ENCODE results near the gene FREM2. TPM values are rescaled to one million over a fixed set of nuclear protein-coding genes. Genes with fewer than 3 reads are reported as not detected.

The FREM2 gene
- total and polyA plus RNA-seq, 2 of the 4 experiments (the other 2 are of a cell fraction) = not detected

DNA sequence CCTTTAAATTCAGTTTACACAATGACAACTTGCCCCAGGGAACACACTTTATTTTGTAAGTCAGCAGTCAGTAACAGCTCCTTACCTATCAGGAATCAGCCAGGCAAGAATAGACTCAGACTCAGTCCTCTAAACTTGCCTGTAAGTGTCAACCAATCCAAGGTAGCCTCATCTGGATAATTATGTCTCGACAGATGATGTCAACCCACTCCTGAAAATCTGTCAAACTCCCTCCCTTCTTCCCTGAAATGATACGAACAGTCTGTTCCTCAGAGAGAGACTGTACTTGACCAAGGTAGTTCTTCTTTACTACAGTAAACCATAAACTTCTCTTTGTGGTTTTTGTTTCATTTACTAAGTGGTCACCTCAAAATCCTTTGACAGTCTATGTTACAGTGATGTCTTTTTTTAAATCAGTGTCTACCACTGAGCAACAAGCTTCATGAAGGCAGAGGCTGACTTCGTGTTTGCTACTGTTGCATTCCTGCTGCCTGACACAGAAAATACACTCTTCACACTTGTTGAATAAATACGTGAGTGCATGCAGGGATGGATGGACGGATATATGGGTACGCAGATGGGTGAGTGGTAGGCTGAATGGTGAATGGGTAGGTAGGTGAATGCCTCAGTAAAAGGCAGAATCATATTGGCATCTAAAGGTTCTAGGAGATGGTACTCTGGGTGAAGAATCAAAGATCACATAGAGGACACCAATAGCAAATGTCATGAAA, 17.5 kb upstream of the FREM2 start:
- BruUV-seq (replicated peaks) = no TSS peak
- Histone ChIP-seq H2BK120ac (ENCODE audit: low read depth, low read length) (no peak overlapping the region), H3K79me1 (ENCODE audit: low read depth in 1 of 2, low read length in 2 of 2) (no peaks in the 10 kb centered on the region), H2BK20ac (ENCODE audit: low read depth, low read length) (no peak overlapping the region), H4K5ac (ENCODE audit: low read depth, low read length) (no peak overlapping the region), H3K23ac (ENCODE audit: low read depth, low read length) (no peak overlapping the region), H2BK15ac (ENCODE audit: low read depth, low read length) (no peak overlapping the region), H4K8ac (ENCODE audit: low read depth in 2 of 2, low read length in 2 of 2) (no peak overlapping the region), H3K27me3 (ENCODE audit: control insufficient read depth, insufficient read depth, low read length) (no peaks in the 10 kb centered on the region), H2AFZ (replicated peaks; ENCODE audit: low read length, poor library complexity) (no peak overlapping the region), H2BK5ac (ENCODE audit: low read depth, low read length, poor library complexity, severe bottlenecking) (no peak overlapping the region), H3K9me3 (ENCODE audit: control insufficient read depth, insufficient read depth, low read length) (no peaks in the 10 kb centered on the region), H3K9ac (ENCODE audit: low read depth, low read length) (no peak overlapping the region), H3K56ac (ENCODE audit: extremely low read depth, insufficient read depth, low read length) (no peak overlapping the region), H3K14ac (replicated peaks; ENCODE audit: low read depth, low read length) (no peak overlapping the region), H4K91ac (ENCODE audit: insufficient read depth, low read depth, low read length) (no peak overlapping the region), H2AK5ac (ENCODE audit: low read depth, low read length) (no peak overlapping the region), H3K9me1 (ENCODE audit: insufficient read depth, low read length) (no peaks in the 10 kb centered on the region), H3K4ac (ENCODE audit: low read depth, low read length) (no peak overlapping the region), H3K18ac (ENCODE audit: low read depth, low read length) (no peak overlapping the region), H4K20me1 (ENCODE audit: insufficient read depth, low read length) (no peaks in the 10 kb centered on the region), H3K36me3 (ENCODE audit: control insufficient read depth, insufficient read depth, low read length) (no peaks in the 10 kb centered on the region), H3K4me2 (ENCODE audit: low read depth, low read length) (no peak overlapping the region), H3K4me1 (ENCODE audit: control insufficient read depth, insufficient read depth, low read length) (no peaks in the 10 kb centered on the region), H2AK9ac (replicated peaks; ENCODE audit: low read depth, low read length, poor library complexity) (no peak overlapping the region), H3K4me3 (ENCODE audit: insufficient read depth, low read depth, low read length) (no peak overlapping the region), H3K27ac (ENCODE audit: insufficient read depth, low read length) (no peak overlapping the region)
- in situ Hi-C loops (cut with MboI; ENCODE audit: low sequenced_read_pairs) (no loop called here), dilution Hi-C loops (cut with HindIII; ENCODE audit: low sequenced_read_pairs, unreplicated experiment) (no loop called here), intact Hi-C loops (cut with micrococcal nuclease) (no loop called here)
- DNase-seq = no peak
- ChIA-PET CTCF (interaction anchor here (0.6 kb wide), 1 partner anchor 16 kb away, joined by 3 read pairs; no protein-coding TSS in a partner anchor), POLR2A (ENCODE audit: unreplicated experiment) (no interaction called here)
- no CpG with 5 or more reads among the region's 6 CpGs for WGBS, 2 experiments (ENCODE audit: extremely low coverage in 2 of 2, insufficient read length in 1 of 2)
- TF ChIP-seq RCOR1 (IDR thresholded peaks at IDR 0.05; ENCODE audit: insufficient replicate concordance, low read length) (no peak), CHD1 (IDR thresholded peaks at IDR 0.05; ENCODE audit: low read depth, low read length) (no peak), MAZ (IDR thresholded peaks at IDR 0.05; ENCODE audit: borderline replicate concordance, low read depth, low read length) (no peak), NFE2L2 (IDR thresholded peaks at IDR 0.05; ENCODE audit: low read depth, low read length) (no peak), POLR2A (IDR thresholded peaks at IDR 0.05; ENCODE audit: low read depth, low read length) (no peak), CEBPB (IDR thresholded peaks at IDR 0.05; ENCODE audit: low read depth, low read length) (no peak), SMC3 (IDR thresholded peaks at IDR 0.05; ENCODE audit: low read depth, low read length) (no peak), MXI1 (IDR thresholded peaks at IDR 0.05; ENCODE audit: borderline replicate concordance, low read depth, low read length) (no peak), RAD21 (IDR thresholded peaks at IDR 0.05; ENCODE audit: low read length) (no peak), MAFK (IDR thresholded peaks at IDR 0.05; ENCODE audit: low read depth, low read length) (no peak), RFX5 (IDR thresholded peaks at IDR 0.05; ENCODE audit: low read depth, low read length) (no peak), BHLHE40 (IDR thresholded peaks at IDR 0.05; ENCODE audit: low read depth, low read length) (no peak), FOS (IDR thresholded peaks at IDR 0.05; ENCODE audit: low read depth, low read length) (no peak)
- TF ChIP-seq, protein P1, sequence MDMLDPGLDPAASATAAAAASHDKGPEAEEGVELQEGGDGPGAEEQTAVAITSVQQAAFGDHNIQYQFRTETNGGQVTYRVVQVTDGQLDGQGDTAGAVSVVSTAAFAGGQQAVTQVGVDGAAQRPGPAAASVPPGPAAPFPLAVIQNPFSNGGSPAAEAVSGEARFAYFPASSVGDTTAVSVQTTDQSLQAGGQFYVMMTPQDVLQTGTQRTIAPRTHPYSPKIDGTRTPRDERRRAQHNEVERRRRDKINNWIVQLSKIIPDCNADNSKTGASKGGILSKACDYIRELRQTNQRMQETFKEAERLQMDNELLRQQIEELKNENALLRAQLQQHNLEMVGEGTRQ (IDR thresholded peaks at IDR 0.05; ENCODE audit: low read depth, low read length) = no peak
- TF ChIP-seq, protein P2, sequence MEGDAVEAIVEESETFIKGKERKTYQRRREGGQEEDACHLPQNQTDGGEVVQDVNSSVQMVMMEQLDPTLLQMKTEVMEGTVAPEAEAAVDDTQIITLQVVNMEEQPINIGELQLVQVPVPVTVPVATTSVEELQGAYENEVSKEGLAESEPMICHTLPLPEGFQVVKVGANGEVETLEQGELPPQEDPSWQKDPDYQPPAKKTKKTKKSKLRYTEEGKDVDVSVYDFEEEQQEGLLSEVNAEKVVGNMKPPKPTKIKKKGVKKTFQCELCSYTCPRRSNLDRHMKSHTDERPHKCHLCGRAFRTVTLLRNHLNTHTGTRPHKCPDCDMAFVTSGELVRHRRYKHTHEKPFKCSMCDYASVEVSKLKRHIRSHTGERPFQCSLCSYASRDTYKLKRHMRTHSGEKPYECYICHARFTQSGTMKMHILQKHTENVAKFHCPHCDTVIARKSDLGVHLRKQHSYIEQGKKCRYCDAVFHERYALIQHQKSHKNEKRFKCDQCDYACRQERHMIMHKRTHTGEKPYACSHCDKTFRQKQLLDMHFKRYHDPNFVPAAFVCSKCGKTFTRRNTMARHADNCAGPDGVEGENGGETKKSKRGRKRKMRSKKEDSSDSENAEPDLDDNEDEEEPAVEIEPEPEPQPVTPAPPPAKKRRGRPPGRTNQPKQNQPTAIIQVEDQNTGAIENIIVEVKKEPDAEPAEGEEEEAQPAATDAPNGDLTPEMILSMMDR (conservative IDR thresholded peaks at IDR 0.05; ENCODE audit: low read depth, low read length) = no peak
- TF ChIP-seq, protein P3, sequence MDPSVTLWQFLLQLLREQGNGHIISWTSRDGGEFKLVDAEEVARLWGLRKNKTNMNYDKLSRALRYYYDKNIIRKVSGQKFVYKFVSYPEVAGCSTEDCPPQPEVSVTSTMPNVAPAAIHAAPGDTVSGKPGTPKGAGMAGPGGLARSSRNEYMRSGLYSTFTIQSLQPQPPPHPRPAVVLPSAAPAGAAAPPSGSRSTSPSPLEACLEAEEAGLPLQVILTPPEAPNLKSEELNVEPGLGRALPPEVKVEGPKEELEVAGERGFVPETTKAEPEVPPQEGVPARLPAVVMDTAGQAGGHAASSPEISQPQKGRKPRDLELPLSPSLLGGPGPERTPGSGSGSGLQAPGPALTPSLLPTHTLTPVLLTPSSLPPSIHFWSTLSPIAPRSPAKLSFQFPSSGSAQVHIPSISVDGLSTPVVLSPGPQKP (IDR thresholded peaks at IDR 0.05; ENCODE audit: borderline replicate concordance, low read depth, low read length) = no peak
- ATAC-seq (ENCODE audit: low read depth) = no peak

All from IMR-90 (cell line).